Measurements from ENCODE around the gene AMIGO3. TPM values are rescaled to one million over a fixed set of nuclear protein-coding genes. Genes with fewer than 3 reads are reported as not detected.
A peak's percentile ranks its signal among the peaks of the same experiment; 100 is the strongest.

The AMIGO3 gene
- total and polyA plus RNA-seq, 2 experiments from 2014 or later, result 2.9 to 10.4 TPM

GRCh38 chr3:49702672-49703071 lies 16.8 kb downstream of the AMIGO3 start (continued):
- TF ChIP-seq EZH2phosphoT487 (IDR thresholded peaks at IDR 0.05; ENCODE audit: unreplicated experiment) (no peak), REST (IDR thresholded peaks at IDR 0.05; ENCODE audit: unreplicated experiment) (no peak), STAT1 (IDR thresholded peaks at IDR 0.05; ENCODE audit: unreplicated experiment) (no peak)

GRCh38 chr3:49701388-49702077 lies 18.0 kb downstream of the AMIGO3 start:
- Histone ChIP-seq H3F3A (replicated peaks; ENCODE audit: low read depth) (no peaks in the 10 kb centered on the region; the same call in 1 of the 2 replicates), H3K4me1 (ENCODE audit: insufficient read depth) (no peaks in the 10 kb centered on the region), H3K27me3 (ENCODE audit: insufficient read depth) (no peaks in the 10 kb centered on the region), H3K4me3 (no peak overlapping the region), H3K9me2 (ENCODE audit: insufficient read depth) (no peaks in the 10 kb centered on the region), H3K4me2 (no peak overlapping the region), H4K20me1 (replicated peaks; ENCODE audit: insufficient read depth) (peaks cover 5% of the 10 kb centered on the region; the same call in 1 of the 2 replicates), H3K36me3 (ENCODE audit: insufficient read depth) (no peaks in the 10 kb centered on the region), H3K79me2 (replicated peaks; ENCODE audit: insufficient read depth) (no peaks in the 10 kb centered on the region), H2AFZ (no peak overlapping the region), H3K27ac (ENCODE audit: low read depth) (no peak overlapping the region)
- no peak overlapping the region for H3K4me3 Mint-ChIP-seq
- H3K36me3 Mint-ChIP-seq (ENCODE audit: low read depth), result peaks cover 8% of the 10 kb centered on the region
- peak; percentile 85 for DNase-seq (ENCODE audit: low spot score)
- H3K4me1 Mint-ChIP-seq, result peaks cover 18% of the 10 kb centered on the region
- ATAC-seq, result peak; percentile 75
- TF ChIP-seq CTCF (conservative IDR thresholded peaks at IDR 0.05; ENCODE audit: low read depth in 2 of 2), result peak; percentile 67 to 81
- no peak for TF ChIP-seq CREB1 (CRISPR knock-in tag; IDR thresholded peaks at IDR 0.05; ENCODE audit: low read depth)
- no peak for TF ChIP-seq ETS1 (IDR thresholded peaks at IDR 0.05)
- TF ChIP-seq POLR2AphosphoS5 (IDR thresholded peaks at IDR 0.05; ENCODE audit: low read depth), result no peak
- no peak for TF ChIP-seq ZNF114 (CRISPR knock-in tag; IDR thresholded peaks at IDR 0.05)
- H3K27me3 Mint-ChIP-seq (ENCODE audit: insufficient read depth, low read depth, poor library complexity), result peaks cover 17% of the 10 kb centered on the region
- no peaks in the 10 kb centered on the region for H3K9me3 Mint-ChIP-seq
- H3K27ac Mint-ChIP-seq, result no peak overlapping the region
